ENCODE results near the gene MINK1.
A peak's percentile ranks its signal among the peaks of the same experiment; 100 is the strongest.
"Not testable (repeated sequence)": the region's sequence is repeated elsewhere in the genome, so short reads cannot be mapped to it uniquely, and the experiment has no call there.

MINK1 gene

GRCh38 chr17:4901648-4902344 lies 68.7 kb downstream of the MINK1 start:
- DNase-seq: no peak

- no peak for DNase-seq
These were observed 69.4 kb downstream of the MINK1 start for GRCh38 chr17:4902540-4902939.

GRCh38 chr17:4903051-4903818 lies 70.1 kb downstream of the MINK1 start, which contains the start of gene CHRNE:
CHRNE (minus strand) TSS chr17:4903098; CDS start chr17:4903063, 35 bp downstream.
- DNase-seq: peak; percentile 43

GRCh38 chr17:4906642-4907041 lies 73.5 kb downstream of the MINK1 start:
- DNase-seq: not testable (repeated sequence)

- no peak for DNase-seq
These were observed 75.2 kb downstream of the MINK1 start for GRCh38 chr17:4908301-4908700.

- peak; percentile 35 for DNase-seq
These were observed 75.8 kb downstream of the MINK1 start for GRCh38 chr17:4908711-4909496.

- DNase-seq: no peak
These were observed 80.9 kb downstream of the MINK1 start for GRCh38 chr17:4913994-4914393.

- DNase-seq: not testable (repeated sequence)
These were observed 81.4 kb downstream of the MINK1 start for GRCh38 chr17:4914551-4914950.

- DNase-seq: no peak
These were observed 86.4 kb downstream of the MINK1 start for GRCh38 chr17:4919511-4920047.

GRCh38 chr17:4920351-4921048 lies 87.4 kb downstream of the MINK1 start:
- no peak for DNase-seq

- DNase-seq: no peak
These were observed 88.2 kb downstream of the MINK1 start for GRCh38 chr17:4921320-4921719.

- not testable (repeated sequence) for DNase-seq
These were observed 93.6 kb downstream of the MINK1 start for GRCh38 chr17:4926577-4927335.

GRCh38 chr17:4928881-4929280 lies 95.7 kb downstream of the MINK1 start:
- DNase-seq: no peak

GRCh38 chr17:4931963-4932362 lies 98.8 kb downstream of the MINK1 start, which contains the start of gene GP1BA:
GP1BA (plus strand) TSS chr17:4932277; CDS start chr17:4932605, 328 bp downstream.
- DNase-seq: no peak

- DNase-seq: no peak
These were observed 99.6 kb downstream of the MINK1 start for GRCh38 chr17:4932756-4933155.

GRCh38 chr17:4933646-4934045 lies 100.5 kb downstream of the MINK1 start:
- DNase-seq: no peak

GRCh38 chr17:4934173-4934979 lies 101.2 kb downstream of the MINK1 start:
- DNase-seq: no peak

- no peak for DNase-seq
These were observed 102.5 kb downstream of the MINK1 start for GRCh38 chr17:4935650-4936049.

GRCh38 chr17:4936436-4936835 lies 103.3 kb downstream of the MINK1 start:
- DNase-seq: no peak

- DNase-seq: no peak
These were observed 104.4 kb downstream of the MINK1 start for GRCh38 chr17:4937553-4937952.

GRCh38 chr17:4938069-4938491 lies 104.9 kb downstream of the MINK1 start:
- no peak for DNase-seq
